22Rv1 (cell line): ENCODE data around the gene COL27A1.

Experiments used
- CTCF ChIP-seq: fragments of 450-650 bp; IDR thresholded peaks from 2 replicates; pipeline ENCODE4 v1.5.1; 2017; ENCODE audit warnings: mild to moderate bottlenecking
- ZFX ChIP-seq: fragments of 450-650 bp; IDR thresholded peaks from 2 replicates; pipeline ENCODE4 v1.6.1; 2017; ENCODE audit warnings: antibody characterized with exemption, borderline replicate concordance

- no peak for TF ChIP-seq CTCF
- TF ChIP-seq ZFX, result no peak
These were observed 30.5 kb upstream of the COL27A1 start for GRCh38 chr9:114124666-114125475.
